ENCODE results near the gene DOCK2.

DNA sequence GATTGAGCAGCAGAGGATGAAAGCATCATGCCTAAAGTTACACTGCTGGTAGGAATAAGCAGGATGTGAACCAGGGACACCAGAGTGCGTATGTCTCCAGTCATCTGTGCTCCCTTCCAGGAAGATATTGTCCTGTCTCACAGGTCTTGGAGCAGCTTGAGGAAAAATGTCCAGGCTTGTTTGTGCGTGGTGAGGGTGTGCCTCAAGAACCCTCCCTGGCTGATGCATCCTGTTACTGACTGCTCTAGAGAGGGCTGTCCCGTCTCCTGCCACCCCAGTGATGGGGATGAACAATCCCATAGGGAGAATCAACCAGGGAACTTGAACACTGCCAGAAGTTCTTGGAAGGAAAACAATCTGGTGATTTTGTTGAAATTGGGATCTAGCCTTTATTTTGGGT is 211.2 kb downstream of the DOCK2 start:
- TF ChIP-seq, protein P1, sequence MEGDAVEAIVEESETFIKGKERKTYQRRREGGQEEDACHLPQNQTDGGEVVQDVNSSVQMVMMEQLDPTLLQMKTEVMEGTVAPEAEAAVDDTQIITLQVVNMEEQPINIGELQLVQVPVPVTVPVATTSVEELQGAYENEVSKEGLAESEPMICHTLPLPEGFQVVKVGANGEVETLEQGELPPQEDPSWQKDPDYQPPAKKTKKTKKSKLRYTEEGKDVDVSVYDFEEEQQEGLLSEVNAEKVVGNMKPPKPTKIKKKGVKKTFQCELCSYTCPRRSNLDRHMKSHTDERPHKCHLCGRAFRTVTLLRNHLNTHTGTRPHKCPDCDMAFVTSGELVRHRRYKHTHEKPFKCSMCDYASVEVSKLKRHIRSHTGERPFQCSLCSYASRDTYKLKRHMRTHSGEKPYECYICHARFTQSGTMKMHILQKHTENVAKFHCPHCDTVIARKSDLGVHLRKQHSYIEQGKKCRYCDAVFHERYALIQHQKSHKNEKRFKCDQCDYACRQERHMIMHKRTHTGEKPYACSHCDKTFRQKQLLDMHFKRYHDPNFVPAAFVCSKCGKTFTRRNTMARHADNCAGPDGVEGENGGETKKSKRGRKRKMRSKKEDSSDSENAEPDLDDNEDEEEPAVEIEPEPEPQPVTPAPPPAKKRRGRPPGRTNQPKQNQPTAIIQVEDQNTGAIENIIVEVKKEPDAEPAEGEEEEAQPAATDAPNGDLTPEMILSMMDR (conservative IDR thresholded peaks at IDR 0.05; ENCODE audit: low read depth, low read length), result no peak
- TF ChIP-seq EZH2phosphoT487 (IDR thresholded peaks at IDR 0.05; ENCODE audit: borderline replicate concordance, low read length), result no peak

All from PC-3 (cell line).